Sigmoid colon (tissue), 7 donors: Measurements from ENCODE around the gene SEMA7A. TPM values are rescaled to one million over a fixed set of nuclear protein-coding genes. Genes with fewer than 3 reads are reported as not detected.

Experiments used
- DNase-seq: peaks from one replicate; pipeline ENCODE4 v3.0.0-alpha.2; 2019
- H3K27ac ChIP-seq, 4 donors: fragments of 200-600 bp; sonication (generic); one replicate each; pipeline ENCODE4 v1.5.1; 2016 to 2019; ENCODE audit warnings: mild to moderate bottlenecking in 1 of 4
- H3K27me3 ChIP-seq, 3 donors: fragments of 200-600 bp; sonication (generic); one replicate each; pipeline ENCODE4 v1.5.1; 2019; ENCODE audit warnings: mild to moderate bottlenecking in 1 of 3
- H3K36me3 ChIP-seq, 4 donors: fragments of 200-600 bp; sonication (generic); one replicate each; pipeline ENCODE4 v1.5.1; 2016 to 2019
- H3K4me1 ChIP-seq, 4 donors: fragments of 200-600 bp; sonication (generic); one replicate each; pipeline ENCODE4 v1.5.1; 2017 to 2019
- H3K4me3 ChIP-seq, 4 donors: fragments of 200-600 bp; sonication (generic); one replicate each; pipeline ENCODE4 v1.5.1; 2017 to 2019; ENCODE audit warnings: mild to moderate bottlenecking in 2 of 4, moderate library complexity in 1 of 4
- H3K9me3 ChIP-seq, 4 donors: fragments of 200-600 bp in 3 of 4; sonication (generic) in 3 of 4; one replicate each; pipeline versions ENCODE4 v1.5.1 to v1.6.1; 2013 to 2019
- EP300 ChIP-seq, 4 donors: sonication (generic); formaldehyde crosslinking; IDR thresholded peaks; one replicate each; pipeline ENCODE4 v1.6.1; 2017; ENCODE audit warnings: antibody characterized with exemption in 4 of 4
- POLR2A ChIP-seq, 2 donors: fragments of 450-650 bp; IDR thresholded peaks; one replicate each; pipeline ENCODE4 v1.6.1; 2016; ENCODE audit warnings: antibody characterized with exemption in 2 of 2, mild to moderate bottlenecking in 2 of 2, moderate library complexity in 2 of 2
- POLR2AphosphoS5 ChIP-seq, 4 donors: sonication (generic); formaldehyde crosslinking; IDR thresholded peaks; one replicate each; pipeline ENCODE4 v1.6.1; 2017; ENCODE audit warnings: antibody characterized with exemption in 4 of 4
- WGBS, 2 donors: extraction: QIAGEN DNeasy Blood & Tissue Kit; methylation state at CpG; one replicate each; pipeline ENCODE4 v1.1.7; 2013; 5-methylcytosine and 5-hydroxymethylcytosine counted together
- intact Hi-C: fragments of 100-400 bp; cut with DNase I; formaldehyde crosslinking; loops from one replicate; pipeline ENCODE4 v1.15.1; 2023
- polyA plus RNA-seq, 3 donors: library from polyadenylated mRNA; stranded (reverse); fragments of 200-250 nt; gene quantifications; one replicate each; pipeline ENCODE4 v1.2.3, GENCODE V29; 2013
- total RNA-seq, 4 donors: library from RNA; depleted of rRNA; stranded (reverse); fragments of >200 nt; gene quantifications; one replicate each; pipeline ENCODE4 v1.1.0, GENCODE V29; 2016
- TF ChIP-seq, protein P1 (sequence below), 4 experiments: fragments of 450-650 bp in 3 of 4; fragments of 200-600 bp in 1 of 4; IDR thresholded peaks; one replicate each; pipeline ENCODE4 v1.5.1; 2016 to 2019; ENCODE audit warnings: antibody characterized with exemption in 4 of 4, mild to moderate bottlenecking in 3 of 4, moderate library complexity in 2 of 4
- donor health status: healthy with polysubstance abuse.
- donor health status: Bipolar disorder and iron deficiency.
- donor health status: healthy.

Gene SEMA7A
- total and polyA plus RNA-seq, 7 donors, result 0.28 to 9.8 (median 1.2) TPM; not detected in 1

DNA sequence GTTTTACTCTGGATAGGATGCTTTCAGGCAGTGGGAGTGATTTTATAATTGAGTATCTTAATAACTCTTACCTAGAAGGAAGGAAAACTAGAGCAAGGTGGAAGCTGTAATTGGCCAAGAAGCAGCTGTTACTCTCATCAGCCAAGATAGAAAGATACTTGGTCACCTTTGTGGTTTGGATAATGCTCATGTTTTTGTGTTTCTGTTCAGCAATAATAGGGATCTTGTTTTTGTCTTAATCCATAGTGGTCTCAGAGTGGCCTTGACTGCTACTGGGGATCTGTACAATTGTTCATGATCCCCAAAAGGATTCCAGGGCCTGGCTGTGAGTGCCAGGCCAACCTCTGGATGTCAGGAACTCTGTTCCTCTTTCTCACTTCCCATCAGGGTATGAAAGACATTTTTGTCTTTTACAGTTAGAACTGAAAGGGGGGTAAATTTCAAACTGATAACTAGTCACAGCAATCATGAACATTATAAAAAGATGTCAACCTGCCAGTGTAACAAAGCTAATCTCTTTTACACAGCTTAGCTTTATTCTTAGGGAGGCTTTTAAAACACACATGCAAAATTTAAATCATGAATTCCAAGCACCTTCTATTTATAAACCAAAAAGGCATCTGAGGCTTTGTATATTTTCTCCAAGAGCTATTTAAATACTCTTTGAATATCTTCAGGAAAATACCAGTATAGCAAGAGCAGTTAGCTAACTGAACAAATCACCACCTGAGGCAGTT is 21.2 kb upstream of the SEMA7A start:
- peaks cover 10 to 82% (median 27%) of the 10 kb centered on the region in 4 donors for H3K36me3 ChIP-seq
- intact Hi-C loops, result no loop called here

DNA sequence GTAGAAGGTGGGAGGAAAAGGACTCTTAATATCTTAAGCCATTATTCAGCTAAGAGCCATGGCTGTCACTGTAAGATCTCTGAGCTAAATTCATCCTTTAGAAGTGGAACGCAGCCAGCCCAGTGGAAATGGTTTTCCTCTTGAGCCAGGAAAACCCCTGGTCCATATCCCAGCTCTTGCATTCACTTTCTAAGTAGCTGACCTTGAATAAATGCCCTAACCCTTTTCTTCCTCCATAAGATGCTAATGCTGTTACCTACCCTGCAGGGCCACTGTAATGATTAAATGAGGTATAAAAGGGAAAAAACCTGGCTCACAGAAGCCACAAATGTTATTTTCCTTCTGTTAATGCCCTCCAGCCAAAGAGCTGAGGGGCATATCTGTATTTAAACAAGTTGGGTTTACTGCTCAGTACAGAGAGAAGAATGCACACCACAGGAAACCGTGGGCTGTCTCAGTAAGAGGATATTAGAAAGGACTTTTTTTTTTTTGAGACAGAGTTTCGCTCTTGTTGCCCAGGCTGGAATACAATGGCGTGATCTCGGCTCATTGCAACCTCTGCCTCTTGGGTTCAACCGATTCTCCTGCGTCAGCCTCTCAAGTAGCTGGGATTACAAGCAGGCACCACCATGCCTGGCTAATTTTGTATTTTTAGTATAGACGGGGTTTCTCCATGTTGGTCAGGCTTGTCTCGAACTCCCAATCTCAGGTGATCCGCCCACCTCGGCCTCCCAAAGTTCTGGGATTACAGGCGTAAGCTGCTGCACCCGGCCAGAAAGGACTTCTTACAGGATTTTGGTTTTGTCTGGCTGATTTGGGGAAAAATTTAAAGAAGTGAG is 20.4 kb upstream of the SEMA7A start:
- no peaks in the 10 kb centered on the region for H3K27me3 ChIP-seq
- no peak overlapping the region for H3K27ac ChIP-seq
- intact Hi-C loops, result no loop called here
- DNase-seq, result no peak
- H3K4me1 ChIP-seq, result no peaks in the 10 kb centered on the region
- no peak overlapping the region for H3K4me3 ChIP-seq
- TF ChIP-seq EP300 (IDR thresholded peaks at IDR 0.05) (no peak), POLR2AphosphoS5 (IDR thresholded peaks at IDR 0.05) (no peak), POLR2A (IDR thresholded peaks at IDR 0.05) (no peak)
- TF ChIP-seq, protein P1, sequence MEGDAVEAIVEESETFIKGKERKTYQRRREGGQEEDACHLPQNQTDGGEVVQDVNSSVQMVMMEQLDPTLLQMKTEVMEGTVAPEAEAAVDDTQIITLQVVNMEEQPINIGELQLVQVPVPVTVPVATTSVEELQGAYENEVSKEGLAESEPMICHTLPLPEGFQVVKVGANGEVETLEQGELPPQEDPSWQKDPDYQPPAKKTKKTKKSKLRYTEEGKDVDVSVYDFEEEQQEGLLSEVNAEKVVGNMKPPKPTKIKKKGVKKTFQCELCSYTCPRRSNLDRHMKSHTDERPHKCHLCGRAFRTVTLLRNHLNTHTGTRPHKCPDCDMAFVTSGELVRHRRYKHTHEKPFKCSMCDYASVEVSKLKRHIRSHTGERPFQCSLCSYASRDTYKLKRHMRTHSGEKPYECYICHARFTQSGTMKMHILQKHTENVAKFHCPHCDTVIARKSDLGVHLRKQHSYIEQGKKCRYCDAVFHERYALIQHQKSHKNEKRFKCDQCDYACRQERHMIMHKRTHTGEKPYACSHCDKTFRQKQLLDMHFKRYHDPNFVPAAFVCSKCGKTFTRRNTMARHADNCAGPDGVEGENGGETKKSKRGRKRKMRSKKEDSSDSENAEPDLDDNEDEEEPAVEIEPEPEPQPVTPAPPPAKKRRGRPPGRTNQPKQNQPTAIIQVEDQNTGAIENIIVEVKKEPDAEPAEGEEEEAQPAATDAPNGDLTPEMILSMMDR (IDR thresholded peaks at IDR 0.05), result no peak
- no peaks in the 10 kb centered on the region for H3K9me3 ChIP-seq
- H3K36me3 ChIP-seq, result peaks cover 18 to 90% (median 35%) of the 10 kb centered on the region in 4 donors
- WGBS, 2 donors, result 76 to 89% methylated on average over 13 of the region's 13 CpGs

More for the DNA sequence above, 21.2 kb upstream of the SEMA7A start:
- Histone ChIP-seq H3K4me3 (no peak overlapping the region), H3K27me3 (no peaks in the 10 kb centered on the region), H3K4me1 (peaks cover 0 to 3% (median 1%) of the 10 kb centered on the region in 4 donors), H3K9me3 (no peaks in the 10 kb centered on the region), H3K27ac (no peak overlapping the region)
- no peak for DNase-seq
- TF ChIP-seq POLR2AphosphoS5 (IDR thresholded peaks at IDR 0.05), result no peak
- TF ChIP-seq EP300 (IDR thresholded peaks at IDR 0.05), result no peak
- TF ChIP-seq, protein P1 (IDR thresholded peaks at IDR 0.05), result no peak
- no peak for TF ChIP-seq POLR2A (IDR thresholded peaks at IDR 0.05)

DNA sequence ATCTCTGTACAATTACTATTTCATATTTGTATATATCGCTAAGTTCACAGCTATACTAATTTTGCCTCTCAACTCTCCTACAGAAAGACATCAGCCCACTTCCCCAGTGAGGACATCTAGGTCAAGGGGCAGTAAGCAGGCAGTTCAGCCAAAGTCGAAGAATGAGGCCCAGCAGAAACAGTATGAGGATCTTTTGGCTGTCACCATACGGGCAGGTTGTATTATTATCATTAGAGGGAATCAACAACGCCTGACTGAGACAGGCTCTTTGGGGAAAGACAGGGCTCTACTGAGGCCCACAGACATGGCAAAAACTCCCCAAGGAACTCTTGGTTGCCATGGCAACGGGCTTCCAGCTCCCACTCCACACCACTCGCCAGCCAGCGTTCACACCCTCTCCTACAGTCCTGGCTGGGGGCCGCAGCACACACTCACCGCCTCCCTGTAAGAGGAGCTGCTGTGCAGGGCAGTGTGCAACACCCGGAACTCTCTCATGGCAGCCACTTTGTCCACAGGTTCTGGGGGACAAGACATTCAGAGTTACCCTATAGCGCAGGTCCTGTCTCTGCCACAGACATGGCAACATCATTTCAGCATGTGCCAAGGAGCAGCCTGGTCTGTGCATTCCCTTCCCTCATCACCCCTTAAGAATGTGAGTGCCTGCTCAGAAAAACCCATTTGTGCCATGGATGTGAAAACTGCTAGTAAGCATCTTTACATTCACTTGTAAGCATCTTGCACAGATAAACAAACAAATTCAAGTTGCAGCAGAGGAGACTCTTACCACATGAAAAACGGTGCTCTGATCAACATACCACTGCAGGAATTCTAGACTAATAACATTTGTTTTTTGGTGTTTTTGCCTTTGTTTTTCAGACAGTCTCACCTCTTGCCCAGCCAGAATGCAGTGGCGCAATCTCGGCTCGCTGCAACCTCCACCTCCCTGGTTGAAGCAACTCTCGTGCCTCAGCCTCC is 18.4 kb upstream of the SEMA7A start:
- no peaks in the 10 kb centered on the region for H3K4me1 ChIP-seq
- no peak for TF ChIP-seq POLR2A (IDR thresholded peaks at IDR 0.05)
- TF ChIP-seq POLR2AphosphoS5 (IDR thresholded peaks at IDR 0.05), result no peak
- TF ChIP-seq EP300 (IDR thresholded peaks at IDR 0.05), result no peak
- TF ChIP-seq, protein P1 (IDR thresholded peaks at IDR 0.05), result no peak
- DNase-seq, result no peak
- H3K27ac ChIP-seq, result no peak overlapping the region
- WGBS, 2 donors, result 92% methylated on average over 16 of the region's 16 CpGs
- H3K9me3 ChIP-seq, result no peaks in the 10 kb centered on the region
- no peaks in the 10 kb centered on the region for H3K27me3 ChIP-seq
- H3K4me3 ChIP-seq, result no peak overlapping the region
- H3K36me3 ChIP-seq, result peaks cover 38 to 100% (median 50%) of the 10 kb centered on the region in 4 donors
- intact Hi-C loops, result no loop called here

DNA sequence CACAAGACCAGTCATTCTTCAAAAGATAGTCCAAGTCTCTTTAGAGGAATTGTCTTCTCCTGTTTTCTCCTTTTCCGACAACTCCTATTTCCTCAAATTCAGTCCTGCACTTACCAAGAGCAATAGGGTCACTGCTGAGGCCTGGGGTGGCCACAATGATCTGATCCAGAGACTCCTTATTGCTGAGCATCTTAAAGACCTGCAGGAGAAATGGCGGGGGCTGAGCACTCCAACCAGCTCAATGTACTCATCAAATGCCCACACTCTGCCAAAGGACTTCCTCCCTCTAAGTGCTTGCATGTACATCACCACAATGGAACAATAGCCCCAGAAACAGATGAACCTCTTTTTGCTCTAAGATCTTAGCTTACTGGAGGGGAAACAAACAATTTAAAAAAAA is 17.6 kb upstream of the SEMA7A start:
- Histone ChIP-seq H3K27ac (no peak overlapping the region), H3K27me3 (no peaks in the 10 kb centered on the region), H3K4me1 (no peaks in the 10 kb centered on the region), H3K9me3 (no peaks in the 10 kb centered on the region), H3K4me3 (no peak overlapping the region), H3K36me3 (peaks cover 44 to 100% (median 52%) of the 10 kb centered on the region in 4 donors)
- no peak for DNase-seq
- TF ChIP-seq EP300 (IDR thresholded peaks at IDR 0.05) (no peak), POLR2A (IDR thresholded peaks at IDR 0.05) (no peak), POLR2AphosphoS5 (IDR thresholded peaks at IDR 0.05) (no peak)
- TF ChIP-seq, protein P1 (IDR thresholded peaks at IDR 0.05), result no peak
- intact Hi-C loops, result no loop called here
- 94 to 97% methylated on average over 2 of the region's 2 CpGs for WGBS, 2 donors
